ENCODE measurements around the gene FBRSL1. TPM values are rescaled to one million over a fixed set of nuclear protein-coding genes. Genes with fewer than 3 reads are reported as not detected.
A peak's percentile ranks its signal among the peaks of the same experiment; 100 is the strongest.

The FBRSL1 gene
- polyA plus RNA-seq, 3 donors: 0.39 to 28.7 (median 0.74) TPM

GRCh38 chr12:132466241-132467201 lies 23.4 kb upstream of the FBRSL1 start:
- H3K4me1 Mint-ChIP-seq: peaks cover 34% of the 10 kb centered on the region
- DNase-seq: no peak
- no peaks in the 10 kb centered on the region for H3K36me3 Mint-ChIP-seq
- intact Hi-C loops (cut with micrococcal nuclease): no loop called here
- WGBS (ENCODE audit: insufficient coverage): 93% methylated on average over 14 of the region's 18 CpGs
- Histone ChIP-seq H4K20me1 (ENCODE audit: insufficient read depth, low read length) (peaks cover 2% of the 10 kb centered on the region), H3K27me3 (ENCODE audit: control insufficient read depth in 2 of 2, insufficient read depth in 2 of 2, low read length in 2 of 2) (no peaks in the 10 kb centered on the region), H3K27ac (ENCODE audit: low read depth in 1 of 2, low read length in 2 of 2) (no peak overlapping the region), H3K4me2 (replicated peaks; ENCODE audit: extremely low read depth, low read length, poor library complexity, severe bottlenecking) (no peak overlapping the region), H3K9ac (ENCODE audit: insufficient read depth, low read length, poor library complexity, severe bottlenecking) (no peak overlapping the region), H3K4me1 (ENCODE audit: control insufficient read depth in 1 of 2, insufficient read depth in 2 of 2, low read length in 2 of 2) (peaks cover 41 to 59% of the 10 kb centered on the region in 2 donors), H3K4me3 (replicated peaks in 1 of 3; ENCODE audit: low read depth in 2 of 3, low read length in 3 of 3) (no peak overlapping the region), H3K9me3 (replicated peaks in 1 of 2; ENCODE audit: control insufficient read depth in 1 of 2, insufficient read depth in 1 of 2, low read length in 2 of 2) (no peaks in the 10 kb centered on the region), H3K79me2 (ENCODE audit: insufficient read depth, low read length) (no peaks in the 10 kb centered on the region), H3K36me3 (replicated peaks in 1 of 2; ENCODE audit: control insufficient read depth in 1 of 2, insufficient read depth in 2 of 2, low read length in 2 of 2) (no peaks in the 10 kb centered on the region), H2AFZ (ENCODE audit: insufficient read depth, low read depth, low read length, poor library complexity, severe bottlenecking) (no peak overlapping the region)
- no peak overlapping the region for H3K4me3 Mint-ChIP-seq
- H3K9me3 Mint-ChIP-seq: peaks cover 0 to 5% (median 2%) of the 10 kb centered on the region in 7 donors
- peak overlapping the region in 1 of 7 donors; percentile 19 for H3K27ac Mint-ChIP-seq
- peaks cover 0 to 24% (median 12%) of the 10 kb centered on the region in 3 donors for H3K27me3 Mint-ChIP-seq (ENCODE audit: low read depth in 3 of 3)
- TF ChIP-seq CTCF (IDR thresholded peaks at IDR 0.05): no peak

- Histone ChIP-seq H4K20me1 (ENCODE audit: insufficient read depth, low read length) (peaks cover 2% of the 10 kb centered on the region), H3K79me2 (ENCODE audit: insufficient read depth, low read length) (no peaks in the 10 kb centered on the region), H3K36me3 (replicated peaks in 1 of 2; ENCODE audit: control insufficient read depth in 1 of 2, insufficient read depth in 2 of 2, low read length in 2 of 2) (no peaks in the 10 kb centered on the region), H3K9ac (ENCODE audit: insufficient read depth, low read length, poor library complexity, severe bottlenecking) (no peak overlapping the region), H3K4me3 (replicated peaks in 1 of 3; ENCODE audit: low read depth in 2 of 3, low read length in 3 of 3) (no peak overlapping the region), H2AFZ (ENCODE audit: insufficient read depth, low read depth, low read length, poor library complexity, severe bottlenecking) (no peak overlapping the region), H3K27me3 (ENCODE audit: control insufficient read depth in 2 of 2, insufficient read depth in 2 of 2, low read length in 2 of 2) (no peaks in the 10 kb centered on the region), H3K4me2 (replicated peaks; ENCODE audit: extremely low read depth, low read length, poor library complexity, severe bottlenecking) (no peak overlapping the region), H3K9me3 (replicated peaks in 1 of 2; ENCODE audit: control insufficient read depth in 1 of 2, insufficient read depth in 1 of 2, low read length in 2 of 2) (no peaks in the 10 kb centered on the region), H3K27ac (ENCODE audit: low read depth in 1 of 2, low read length in 2 of 2) (peak overlapping the region; percentile 8 to 17), H3K4me1 (ENCODE audit: control insufficient read depth in 1 of 2, insufficient read depth in 2 of 2, low read length in 2 of 2) (peaks cover 50 to 66% of the 10 kb centered on the region in 2 donors)
- Mint-ChIP-seq H3K9me3 (no peaks in the 10 kb centered on the region), H3K36me3 (no peaks in the 10 kb centered on the region), H3K4me3 (peak overlapping the region in 1 of 2 donors; percentile 73), H3K27me3 (ENCODE audit: low read depth in 3 of 3) (peaks cover 0 to 21% (median 8%) of the 10 kb centered on the region in 3 donors), H3K27ac (peak overlapping the region in 6 of 7 donors; percentile 41 to 82 (median 68)), H3K4me1 (peaks cover 33% of the 10 kb centered on the region)
- WGBS (ENCODE audit: insufficient coverage): 67% methylated on average over 7 of the region's 13 CpGs
- intact Hi-C loops (cut with micrococcal nuclease): no loop called here
- no peak for TF ChIP-seq CTCF (IDR thresholded peaks at IDR 0.05)
- DNase-seq: peak; percentile 39 to 64 (median 45)
Measured at GRCh38 chr12:132467511-132467910, 22.4 kb upstream of the FBRSL1 start.
